WTC11 (cell line): ENCODE measurements around the gene TVP23A. TPM values are rescaled to one million over a fixed set of nuclear protein-coding genes. Genes with fewer than 3 reads are reported as not detected.

ENCODE experiments used
- ATAC-seq: fragments of 200-7000 bp; cut with Tn5 transposase; 2 replicates; pipeline ENCODE4 v1.10.0; 2021; ENCODE audit warnings: mild to moderate bottlenecking, moderate library complexity
- CTCF ChIA-PET: fragments of 300-600 bp; sonication (Branson Sonifier 250); formaldehyde crosslinking; loops from one replicate; lab custom pipeline; 2021; ENCODE audit warnings: antibody characterized with exemption; lab: Charles Lee
- POLR2A ChIA-PET: fragments of 350-600 bp; sonication (Branson Sonifier 250); formaldehyde crosslinking; loops from one replicate; lab custom pipeline; 2021; ENCODE audit warnings: antibody characterized with exemption; lab: Charles Lee
- DNase-seq: peaks from one replicate; pipeline ENCODE4 v3.0.0; 2021; ENCODE audit warnings: low spot score
- H3K27ac Mint-ChIP-seq: 2 replicates; pipeline ENCODE4 v1.8.0; 2021; ENCODE audit warnings: mixed read lengths
- H3K27me3 Mint-ChIP-seq: 2 replicates; pipeline ENCODE4 v1.8.0; 2021; ENCODE audit warnings: low read depth, mild to moderate bottlenecking, moderate library complexity, mixed read lengths
- H3K36me3 Mint-ChIP-seq: 2 replicates; pipeline ENCODE4 v1.8.0; 2021; ENCODE audit warnings: mixed read lengths
- H3K4me1 Mint-ChIP-seq: 2 replicates; pipeline ENCODE4 v1.8.0; 2022; ENCODE audit warnings: mixed read lengths
- H3K4me3 Mint-ChIP-seq: 2 replicates; pipeline ENCODE4 v1.8.0; 2021; ENCODE audit warnings: mild to moderate bottlenecking, moderate library complexity, mixed read lengths
- H3K9me3 Mint-ChIP-seq: 2 replicates; pipeline ENCODE4 v1.8.0; 2021; ENCODE audit warnings: mixed read lengths
- AR ChIP-seq: fragments of 250-450 bp; sonication (Bioruptor Pico); IDR thresholded peaks from 2 replicates; pipeline ENCODE4 v1.9.0; 2021; ENCODE audit warnings: mild to moderate bottlenecking
- CTCF ChIP-seq: fragments of 200-600 bp; IDR thresholded peaks from 2 replicates; pipeline ENCODE4 v1.8.0; 2022; ENCODE audit warnings: antibody characterized with exemption
- GABPB1 ChIP-seq: sonication (generic); formaldehyde crosslinking; IDR thresholded peaks from 2 replicates; pipeline ENCODE4 v1.8.1; 2023; ENCODE audit warnings: mild to moderate bottlenecking, missing genetic modification reagents
- HMGA2 ChIP-seq: fragments of 250-450 bp; sonication (Bioruptor Pico); IDR thresholded peaks from 2 replicates; pipeline ENCODE4 v1.4.0; 2021; ENCODE audit warnings: mild to moderate bottlenecking, moderate library complexity
- HMGXB4 ChIP-seq: sonication (generic); formaldehyde crosslinking; IDR thresholded peaks from 2 replicates; pipeline ENCODE4 v1.8.1; 2023; ENCODE audit warnings: mild to moderate bottlenecking, moderate library complexity, missing genetic modification reagents
- JAZF1 ChIP-seq: fragments of 250-450 bp; sonication (Bioruptor Pico); IDR thresholded peaks from 2 replicates; pipeline ENCODE4 v1.9.0; 2021; ENCODE audit warnings: moderate library complexity, mild to moderate bottlenecking, inconsistent platforms
- NR2C2 ChIP-seq: sonication (generic); formaldehyde crosslinking; IDR thresholded peaks from 2 replicates; pipeline ENCODE4 v1.8.0; 2022; ENCODE audit warnings: mild to moderate bottlenecking, missing genetic modification reagents
- NR3C1 ChIP-seq: sonication (generic); formaldehyde crosslinking; conservative IDR thresholded peaks from 2 replicates; pipeline ENCODE4 v1.8.1; 2023; ENCODE audit warnings: low read depth, mild to moderate bottlenecking, missing genetic modification reagents
- PREB ChIP-seq: sonication (generic); formaldehyde crosslinking; IDR thresholded peaks from 2 replicates; pipeline ENCODE4 v1.8.1; 2022; ENCODE audit warnings: mild to moderate bottlenecking, missing genetic modification reagents, moderate library complexity, borderline replicate concordance
- RELA ChIP-seq: sonication (generic); formaldehyde crosslinking; IDR thresholded peaks from 2 replicates; pipeline ENCODE4 v1.8.1; 2022; ENCODE audit warnings: missing genetic modification reagents, mild to moderate bottlenecking, borderline replicate concordance
- SMAD3 ChIP-seq: sonication (generic); formaldehyde crosslinking; IDR thresholded peaks from 2 replicates; pipeline ENCODE4 v1.8.0; 2022; ENCODE audit warnings: missing genetic modification reagents, mild to moderate bottlenecking, borderline replicate concordance
- TCF7 ChIP-seq: sonication (generic); formaldehyde crosslinking; IDR thresholded peaks from 2 replicates; pipeline ENCODE4 v1.8.0; 2022; ENCODE audit warnings: mild to moderate bottlenecking, low read depth, missing genetic modification reagents, moderate library complexity
- ZNF138 ChIP-seq: sonication (generic); formaldehyde crosslinking; conservative IDR thresholded peaks from 2 replicates; pipeline ENCODE4 v1.8.1; 2022; ENCODE audit warnings: mild to moderate bottlenecking, moderate library complexity, missing genetic modification reagents
- ZNF317 ChIP-seq: sonication (generic); formaldehyde crosslinking; IDR thresholded peaks from 2 replicates; pipeline ENCODE4 v1.8.1; 2023; ENCODE audit warnings: low read depth, mild to moderate bottlenecking, moderate library complexity, missing genetic modification reagents, borderline replicate concordance
- ZNF423 ChIP-seq: fragments of 250-450 bp; sonication (Bioruptor Pico); IDR thresholded peaks from 2 replicates; pipeline ENCODE4 v2.1.2; 2022; ENCODE audit warnings: mild to moderate bottlenecking, moderate library complexity
- ZNF532 ChIP-seq: fragments of 250-450 bp; sonication (Bioruptor Pico); IDR thresholded peaks from 2 replicates; pipeline ENCODE4 v1.9.0; 2021; ENCODE audit warnings: mild to moderate bottlenecking, borderline replicate concordance
- total RNA-seq: library from RNA; stranded (reverse); gene quantifications from 3 replicates; pipeline ENCODE4 v1.2.3, GENCODE V29; 2021

TVP23A gene
- total RNA-seq, 1 experiment from 2014 or later = 1.2 TPM

- H3K9me3 Mint-ChIP-seq = peaks cover 11% of the 10 kb centered on the region
- CTCF ChIA-PET = no interaction called here
- POLR2A ChIA-PET = no interaction called here
- TF ChIP-seq SMAD3 (CRISPR knock-in tag) = no peak
- no peak for TF ChIP-seq ZNF532 (CRISPR knock-in tag)
- TF ChIP-seq GABPB1 (CRISPR knock-in tag) = no peak
- TF ChIP-seq ZNF138 (CRISPR knock-in tag) = no peak
- no peak for ATAC-seq
- H3K27me3 Mint-ChIP-seq = no peaks in the 10 kb centered on the region
- H3K27ac Mint-ChIP-seq = no peak overlapping the region
- no peak overlapping the region for H3K4me3 Mint-ChIP-seq
- no peak for DNase-seq
- H3K4me1 Mint-ChIP-seq = no peaks in the 10 kb centered on the region
- peaks cover 44% of the 10 kb centered on the region for H3K36me3 Mint-ChIP-seq
Observed at GRCh38 chr16:10760858-10761257, 57.7 kb downstream of the TVP23A start.

GRCh38 chr16:10756574-10756973 lies 62.0 kb downstream of the TVP23A start:
- no peak overlapping the region for H3K27ac Mint-ChIP-seq
- ChIA-PET POLR2A (interaction anchor here (0.6 kb wide), 1 partner anchor 937 kb away, joined by 3 read pairs; no protein-coding TSS in a partner anchor), CTCF (interaction anchor here (1.0 kb wide), 1 partner anchor 162 kb away, joined by 6 read pairs; no protein-coding TSS in a partner anchor)
- TF ChIP-seq NR2C2 (CRISPR knock-in tag) (no peak), ZNF423 (no peak), NR3C1 (no peak), CTCF (no peak), RELA (CRISPR knock-in tag) (no peak), ZNF317 (CRISPR knock-in tag) (no peak), TCF7 (no peak)
- DNase-seq (no peak), ATAC-seq (no peak)
- H3K27me3 Mint-ChIP-seq = no peaks in the 10 kb centered on the region
- H3K36me3 Mint-ChIP-seq = peaks cover 29% of the 10 kb centered on the region
- H3K4me3 Mint-ChIP-seq = no peak overlapping the region
- H3K9me3 Mint-ChIP-seq = no peaks in the 10 kb centered on the region
- no peaks in the 10 kb centered on the region for H3K4me1 Mint-ChIP-seq

- POLR2A ChIA-PET = no interaction called here
- Mint-ChIP-seq H3K36me3 (peaks cover 20% of the 10 kb centered on the region), H3K27me3 (no peaks in the 10 kb centered on the region), H3K9me3 (no peaks in the 10 kb centered on the region), H3K27ac (no peak overlapping the region), H3K4me1 (no peaks in the 10 kb centered on the region), H3K4me3 (no peak overlapping the region)
- DNase-seq = no peak
- CTCF ChIA-PET = interaction anchor here (1.2 kb wide), 1 partner anchor 164 kb away, joined by 4 read pairs; no protein-coding TSS in a partner anchor
- ATAC-seq = no peak
- TF ChIP-seq PREB = no peak
- no peak for TF ChIP-seq HMGA2 (CRISPR knock-in tag)
- TF ChIP-seq ZNF532 (CRISPR knock-in tag) = no peak
- TF ChIP-seq AR = no peak
- TF ChIP-seq JAZF1 (CRISPR knock-in tag) = no peak
- TF ChIP-seq HMGXB4 = no peak
Observed at GRCh38 chr16:10754941-10755340, 63.7 kb downstream of the TVP23A start.
